HUES6 (cell line): Measurements from ENCODE around the gene PRR15L.
"Not testable (repeated sequence)": the region's sequence is repeated elsewhere in the genome, so short reads cannot be mapped to it uniquely, and the experiment has no call there.

Experiments used
- H3K27ac ChIP-seq: 2 replicates; pipeline ENCODE4 v1.7.0; 2013; ENCODE audit warnings: low read depth, mild to moderate bottlenecking, low read length, inconsistent platforms
- H3K27me3 ChIP-seq: 2 replicates; pipeline ENCODE4 v1.6.1; 2013; ENCODE audit warnings: low read length; ENCODE audit not compliant: control insufficient read depth, insufficient read depth
- H3K36me3 ChIP-seq: 2 replicates; pipeline ENCODE4 v1.6.1; 2013; ENCODE audit warnings: low read length; ENCODE audit not compliant: control insufficient read depth, insufficient read depth
- H3K4me1 ChIP-seq: 2 replicates; pipeline ENCODE4 v1.6.1; 2013; ENCODE audit warnings: low read length; ENCODE audit not compliant: control insufficient read depth, insufficient read depth
- H3K4me3 ChIP-seq: 2 replicates; pipeline ENCODE4 v1.5.1; 2013; ENCODE audit warnings: low read depth, low read length
- H3K9ac ChIP-seq: one replicate; pipeline ENCODE4 v1.6.1; 2013; ENCODE audit warnings: mild to moderate bottlenecking, low read length
- H3K9me3 ChIP-seq: 2 replicates; pipeline ENCODE4 v1.6.1; 2013; ENCODE audit warnings: low read depth, low read length; ENCODE audit not compliant: control insufficient read depth, insufficient read depth

PRR15L gene

GRCh38 chr17:47945529-47946508, 11.9 kb downstream of the PRR15L start:
- Histone ChIP-seq H3K36me3 (0 out of 2 replicates have a peak, but pooled peaks cover 9% of the 10 kb centered on the region), H3K27ac (no peak overlapping the region), H3K4me1 (peaks cover 20% of the 10 kb centered on the region), H3K9me3 (no peaks in the 10 kb centered on the region), H3K4me3 (no peak overlapping the region), H3K9ac (no peak overlapping the region), H3K27me3 (peaks cover 3% of the 10 kb centered on the region; the same call in 1 of the 2 replicates)

- H3K4me3 ChIP-seq: no peak overlapping the region
- H3K27ac ChIP-seq: no peak overlapping the region
- 0 out of 2 replicates have a peak, but pooled peaks cover 9% of the 10 kb centered on the region for H3K36me3 ChIP-seq
- no peak overlapping the region for H3K9ac ChIP-seq
- no peaks in the 10 kb centered on the region for H3K9me3 ChIP-seq
- peaks cover 20% of the 10 kb centered on the region for H3K4me1 ChIP-seq
- H3K27me3 ChIP-seq: peaks cover 5% of the 10 kb centered on the region; the same call in 1 of the 2 replicates
Observed at GRCh38 chr17:47945080-47945479, 12.6 kb downstream of the PRR15L start.

GRCh38 chr17:47942568-47942967, 15.1 kb downstream of the PRR15L start:
- peaks cover 5% of the 10 kb centered on the region; the same call in 1 of the 2 replicates for H3K27me3 ChIP-seq
- H3K36me3 ChIP-seq: 0 out of 2 replicates have a peak, but pooled peaks cover 6% of the 10 kb centered on the region
- 0 out of 2 replicates have a peak, but pooled peaks cover 9% of the 10 kb centered on the region for H3K4me1 ChIP-seq
- no peak overlapping the region for H3K9ac ChIP-seq
- no peak overlapping the region for H3K27ac ChIP-seq
- H3K9me3 ChIP-seq: no peaks in the 10 kb centered on the region
- H3K4me3 ChIP-seq: peak overlapping the region; percentile 65

- Histone ChIP-seq H3K27ac (no peak overlapping the region), H3K27me3 (peaks cover 5% of the 10 kb centered on the region; the same call in 1 of the 2 replicates), H3K36me3 (0 out of 2 replicates have a peak, but pooled peaks cover 6% of the 10 kb centered on the region), H3K4me1 (0 out of 2 replicates have a peak, but pooled peaks cover 7% of the 10 kb centered on the region), H3K9ac (peak overlapping the region; percentile 53), H3K9me3 (no peaks in the 10 kb centered on the region), H3K4me3 (peak overlapping the region; percentile 65)
Observed at GRCh38 chr17:47942096-47942510, 15.6 kb downstream of the PRR15L start.

- 0 out of 2 replicates have a peak, but pooled peaks cover 6% of the 10 kb centered on the region for H3K4me1 ChIP-seq
- 0 out of 2 replicates have a peak, but pooled peaks cover 6% of the 10 kb centered on the region for H3K36me3 ChIP-seq
- H3K9me3 ChIP-seq: no peaks in the 10 kb centered on the region
- peak within 1 kb of the TSS; percentile 53 for H3K9ac ChIP-seq
- H3K27me3 ChIP-seq: peaks cover 5% of the 10 kb centered on the region; the same call in 1 of the 2 replicates
- peak within 1 kb of the TSS; percentile 65 for H3K4me3 ChIP-seq
- H3K27ac ChIP-seq: no peak within 1 kb of the TSS
Observed at GRCh38 chr17:47941246-47942095, 16.2 kb downstream of the PRR15L start, which contains the start of gene PNPO. Gene PNPO (plus strand): TSS chr17:47941571. CDS start chr17:47941676, 105 bp downstream.

GRCh38 chr17:47937941-47938340, 19.7 kb downstream of the PRR15L start:
- Histone ChIP-seq H3K4me3 (no peak overlapping the region), H3K27me3 (peaks cover 5% of the 10 kb centered on the region; the same call in 1 of the 2 replicates), H3K4me1 (0 out of 2 replicates have a peak, but pooled peaks cover 6% of the 10 kb centered on the region)

GRCh38 chr17:47935961-47936360, 21.7 kb downstream of the PRR15L start:
- H3K27ac ChIP-seq: no peak overlapping the region
- H3K4me3 ChIP-seq: no peak overlapping the region
- peaks cover 3% of the 10 kb centered on the region; the same call in 1 of the 2 replicates for H3K27me3 ChIP-seq
- H3K9ac ChIP-seq: no peak overlapping the region
- H3K36me3 ChIP-seq: no peaks in the 10 kb centered on the region
- H3K9me3 ChIP-seq: no peaks in the 10 kb centered on the region
- H3K4me1 ChIP-seq: no peaks in the 10 kb centered on the region

More at GRCh38 chr17:47937941-47938340, 19.7 kb downstream of the PRR15L start:
- Histone ChIP-seq H3K9ac (no peak overlapping the region), H3K36me3 (no peaks in the 10 kb centered on the region), H3K9me3 (no peaks in the 10 kb centered on the region), H3K27ac (no peak overlapping the region)

- H3K9ac ChIP-seq, H3K27ac ChIP-seq, H3K4me1 ChIP-seq, H3K9me3 ChIP-seq, H3K4me3 ChIP-seq, H3K27me3 ChIP-seq, H3K36me3 ChIP-seq: not testable (repeated sequence)
Observed at GRCh38 chr17:47935468-47935867, 22.2 kb downstream of the PRR15L start.

GRCh38 chr17:47934856-47935255, 22.8 kb downstream of the PRR15L start:
- H3K9me3 ChIP-seq: no peaks in the 10 kb centered on the region
- no peak overlapping the region for H3K4me3 ChIP-seq
- no peak overlapping the region for H3K27ac ChIP-seq
- no peak overlapping the region for H3K9ac ChIP-seq
- no peaks in the 10 kb centered on the region for H3K4me1 ChIP-seq
- H3K27me3 ChIP-seq: no peaks in the 10 kb centered on the region
- 0 out of 2 replicates have a peak, but pooled peaks cover 4% of the 10 kb centered on the region for H3K36me3 ChIP-seq

- H3K27ac ChIP-seq: no peak overlapping the region
- H3K9me3 ChIP-seq: no peaks in the 10 kb centered on the region
- H3K36me3 ChIP-seq: peaks cover 23% of the 10 kb centered on the region
- H3K4me1 ChIP-seq: no peaks in the 10 kb centered on the region
- H3K27me3 ChIP-seq: no peaks in the 10 kb centered on the region
- H3K4me3 ChIP-seq: no peak overlapping the region
- no peak overlapping the region for H3K9ac ChIP-seq
Observed at GRCh38 chr17:47931848-47932247, 25.8 kb downstream of the PRR15L start.
